Upper lobe of left lung (tissue), 4 donors: Measurements from ENCODE around the gene TSPY1.
"Not testable (repeated sequence)": the region's sequence is repeated elsewhere in the genome, so short reads cannot be mapped to it uniquely, and the experiment has no call there.

Experiments used
- EP300 ChIP-seq, 4 donors: sonication (generic); formaldehyde crosslinking; IDR thresholded peaks; one replicate each; pipeline ENCODE4 v1.5.1; 2017; ENCODE audit warnings: antibody characterized with exemption in 4 of 4, control low read depth in 2 of 4
- POLR2A ChIP-seq, 4 donors: fragments of 450-650 bp; IDR thresholded peaks; one replicate each; pipeline ENCODE4 v1.5.1; 2016 to 2017; ENCODE audit warnings: antibody characterized with exemption in 4 of 4, mild to moderate bottlenecking in 2 of 4
- POLR2AphosphoS5 ChIP-seq, 2 donors: sonication (generic); formaldehyde crosslinking; IDR thresholded peaks; one replicate each; pipeline ENCODE4 v1.5.1; 2017; ENCODE audit warnings: antibody characterized with exemption in 2 of 2
- TF ChIP-seq, protein P1 (sequence below), 6 experiments: fragments of 450-650 bp in 4 of 6; fragments of 200-600 bp in 2 of 6; sonication (generic) in 2 of 6; IDR thresholded peaks; one replicate each; pipeline ENCODE4 v1.5.1; 2016 to 2019; ENCODE audit warnings: antibody characterized with exemption in 6 of 6

GRCh38 chrY:9504396-9504795, 37.6 kb downstream of the TSPY1 start:
- TF ChIP-seq, protein P1, sequence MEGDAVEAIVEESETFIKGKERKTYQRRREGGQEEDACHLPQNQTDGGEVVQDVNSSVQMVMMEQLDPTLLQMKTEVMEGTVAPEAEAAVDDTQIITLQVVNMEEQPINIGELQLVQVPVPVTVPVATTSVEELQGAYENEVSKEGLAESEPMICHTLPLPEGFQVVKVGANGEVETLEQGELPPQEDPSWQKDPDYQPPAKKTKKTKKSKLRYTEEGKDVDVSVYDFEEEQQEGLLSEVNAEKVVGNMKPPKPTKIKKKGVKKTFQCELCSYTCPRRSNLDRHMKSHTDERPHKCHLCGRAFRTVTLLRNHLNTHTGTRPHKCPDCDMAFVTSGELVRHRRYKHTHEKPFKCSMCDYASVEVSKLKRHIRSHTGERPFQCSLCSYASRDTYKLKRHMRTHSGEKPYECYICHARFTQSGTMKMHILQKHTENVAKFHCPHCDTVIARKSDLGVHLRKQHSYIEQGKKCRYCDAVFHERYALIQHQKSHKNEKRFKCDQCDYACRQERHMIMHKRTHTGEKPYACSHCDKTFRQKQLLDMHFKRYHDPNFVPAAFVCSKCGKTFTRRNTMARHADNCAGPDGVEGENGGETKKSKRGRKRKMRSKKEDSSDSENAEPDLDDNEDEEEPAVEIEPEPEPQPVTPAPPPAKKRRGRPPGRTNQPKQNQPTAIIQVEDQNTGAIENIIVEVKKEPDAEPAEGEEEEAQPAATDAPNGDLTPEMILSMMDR (IDR thresholded peaks at IDR 0.05) = not testable (repeated sequence)
- not testable (repeated sequence) for TF ChIP-seq POLR2A, POLR2AphosphoS5, EP300 (IDR thresholded peaks at IDR 0.05)
